SK-N-SH treated with all-trans-retinoic acid at 6 μM for 48 hours (cell line): ENCODE data around the gene AMD1.
"Not testable (repeated sequence)": the region's sequence is repeated elsewhere in the genome, so short reads cannot be mapped to it uniquely, and the experiment has no call there.

Experiments
- ATAC-seq: fragments of 200-7000 bp; cut with Tn5 transposase; 3 replicates; pipeline ENCODE4 v1.9.1; 2020; ENCODE audit warnings: mild to moderate bottlenecking, moderate library complexity
- ARNTL ChIP-seq: fragments of 450-650 bp; formaldehyde crosslinking; IDR thresholded peaks from 2 replicates; pipeline ENCODE4 v1.5.0; 2020; ENCODE audit warnings: low read depth, mild to moderate bottlenecking, moderate library complexity, borderline replicate concordance
- BACH2 ChIP-seq: fragments of 250-450 bp; sonication (Bioruptor Pico); IDR thresholded peaks from 2 replicates; pipeline ENCODE4 v1.9.0; 2021; ENCODE audit warnings: mild to moderate bottlenecking, borderline replicate concordance
- CREB5 ChIP-seq: fragments of 250-450 bp; sonication (Bioruptor Pico); IDR thresholded peaks from 2 replicates; pipeline ENCODE4 v1.5.1; 2020; ENCODE audit warnings: low read depth, mild to moderate bottlenecking, moderate library complexity
- ESRRG ChIP-seq: fragments of 250-450 bp; sonication (Bioruptor Pico); IDR thresholded peaks from 2 replicates; pipeline ENCODE4 v1.6.1; 2021; ENCODE audit warnings: mild to moderate bottlenecking
- ISL1 ChIP-seq: fragments of 250-450 bp; sonication (Bioruptor Pico); IDR thresholded peaks from 2 replicates; pipeline ENCODE4 v2.1.2; 2022; ENCODE audit warnings: mild to moderate bottlenecking, moderate library complexity
- OSR1 ChIP-seq: fragments of 250-450 bp; sonication (Bioruptor Pico); IDR thresholded peaks from 2 replicates; pipeline ENCODE4 v1.8.0; 2022; ENCODE audit warnings: moderate library complexity, mild to moderate bottlenecking, inconsistent platforms
- PPARA ChIP-seq: fragments of 250-450 bp; sonication (Bioruptor Pico); IDR thresholded peaks from 2 replicates; pipeline ENCODE4 v1.5.0; 2020; ENCODE audit warnings: mild to moderate bottlenecking, borderline replicate concordance
- RARB ChIP-seq: fragments of 250-450 bp; sonication (Bioruptor Pico); IDR thresholded peaks from 2 replicates; pipeline ENCODE4 v1.8.0; 2021; ENCODE audit warnings: mild to moderate bottlenecking, moderate library complexity
- SNAI2 ChIP-seq: fragments of 250-450 bp; sonication (Bioruptor Pico); IDR thresholded peaks from 2 replicates; pipeline ENCODE4 v1.5.0; 2020; ENCODE audit warnings: mild to moderate bottlenecking, moderate library complexity
- TOX ChIP-seq: fragments of 250-450 bp; sonication (Bioruptor Pico); IDR thresholded peaks from 2 replicates; pipeline ENCODE4 v1.8.0; 2021; ENCODE audit warnings: mild to moderate bottlenecking, moderate library complexity, borderline replicate concordance
- TSHZ2 ChIP-seq: fragments of 250-450 bp; sonication (Bioruptor Pico); IDR thresholded peaks from 2 replicates; pipeline ENCODE4 v1.5.0; 2020; ENCODE audit warnings: mild to moderate bottlenecking, moderate library complexity
- ZFP3 ChIP-seq: fragments of 250-450 bp; sonication (Bioruptor Pico); IDR thresholded peaks from 2 replicates; pipeline ENCODE4 v1.5.0; 2020; ENCODE audit warnings: mild to moderate bottlenecking, moderate library complexity
- ZFP30 ChIP-seq: fragments of 450-650 bp; formaldehyde crosslinking; IDR thresholded peaks from 2 replicates; pipeline ENCODE4 v1.5.0; 2022; ENCODE audit warnings: mild to moderate bottlenecking, moderate library complexity
- ZNF565 ChIP-seq: fragments of 450-650 bp; formaldehyde crosslinking; conservative IDR thresholded peaks from 2 replicates; pipeline ENCODE4 v1.5.0; 2020; ENCODE audit warnings: low read depth, mild to moderate bottlenecking, moderate library complexity
- ZNF70 ChIP-seq: fragments of 450-650 bp; formaldehyde crosslinking; IDR thresholded peaks from 2 replicates; pipeline ENCODE4 v1.5.0; 2020; ENCODE audit warnings: mild to moderate bottlenecking, moderate library complexity
- TF ChIP-seq, protein P1 (sequence below): fragments of 250-450 bp; sonication (Bioruptor Pico); IDR thresholded peaks from 2 replicates; pipeline ENCODE4 v1.8.0; 2021; ENCODE audit warnings: low read depth, mild to moderate bottlenecking, moderate library complexity, borderline replicate concordance
- TF ChIP-seq, protein P2 (sequence below): fragments of 250-450 bp; sonication (Bioruptor Pico); IDR thresholded peaks from 2 replicates; pipeline ENCODE4 v1.5.1; 2021; ENCODE audit warnings: mild to moderate bottlenecking, moderate library complexity
- TF ChIP-seq, protein P3 (sequence below): fragments of 250-450 bp; sonication (Bioruptor Pico); IDR thresholded peaks from 2 replicates; pipeline ENCODE4 v1.8.0; 2020; ENCODE audit warnings: mild to moderate bottlenecking, moderate library complexity, borderline replicate concordance

AMD1 gene

DNA sequence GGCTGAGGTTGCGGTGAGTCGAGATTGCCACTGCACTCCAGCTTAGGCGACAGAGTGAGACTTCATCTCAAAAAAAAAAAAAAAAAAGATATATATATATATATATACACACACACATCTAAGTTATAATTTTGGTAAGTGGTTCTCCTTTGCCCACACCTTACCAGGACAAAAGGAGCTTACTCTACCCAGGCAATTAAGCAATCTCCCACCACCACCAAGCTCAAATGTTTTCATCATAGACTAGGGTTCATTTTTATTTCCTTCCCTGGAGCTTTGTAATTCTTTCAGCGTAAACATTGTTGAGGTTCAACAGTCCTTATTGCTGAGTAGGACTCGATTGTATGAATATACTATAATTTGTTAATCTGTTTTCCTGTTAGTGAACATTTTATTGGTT lies 23.5 kb downstream of the AMD1 start:
- TF ChIP-seq ISL1 (no peak), ZNF70 (CRISPR knock-in tag) (no peak)
- ATAC-seq = no peak

DNA sequence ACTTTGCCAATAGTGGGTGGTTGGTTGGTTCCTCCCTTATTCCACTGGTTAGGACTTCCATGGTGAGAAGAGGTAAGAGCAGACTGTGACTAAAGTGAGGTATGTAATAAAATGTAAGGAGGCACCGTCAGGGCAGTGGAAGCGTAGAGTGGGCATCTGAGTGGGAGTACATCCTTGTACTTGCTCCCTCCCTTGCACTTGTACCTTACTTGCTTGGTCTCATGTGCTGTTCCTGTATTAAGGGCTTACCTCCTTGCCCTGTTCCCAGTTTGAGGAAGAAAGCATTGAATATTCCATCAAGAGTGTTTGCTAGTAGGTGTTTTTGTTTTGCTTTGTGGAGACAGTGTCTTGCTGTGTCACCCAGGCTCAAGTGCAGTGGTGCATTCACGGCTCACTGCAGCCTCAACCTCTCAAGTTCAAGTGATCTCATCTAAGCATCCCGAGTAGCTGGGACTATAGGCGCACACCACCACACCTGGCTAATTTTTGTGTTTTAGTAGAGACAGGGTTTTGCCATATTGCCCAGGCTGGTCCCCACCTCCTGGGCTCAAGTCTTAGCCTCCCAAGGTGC lies 25.5 kb downstream of the AMD1 start:
- ATAC-seq = no peak; the same call in 2 of the 3 replicates
- TF ChIP-seq SNAI2 (CRISPR knock-in tag) = no peak
- TF ChIP-seq, protein P1, sequence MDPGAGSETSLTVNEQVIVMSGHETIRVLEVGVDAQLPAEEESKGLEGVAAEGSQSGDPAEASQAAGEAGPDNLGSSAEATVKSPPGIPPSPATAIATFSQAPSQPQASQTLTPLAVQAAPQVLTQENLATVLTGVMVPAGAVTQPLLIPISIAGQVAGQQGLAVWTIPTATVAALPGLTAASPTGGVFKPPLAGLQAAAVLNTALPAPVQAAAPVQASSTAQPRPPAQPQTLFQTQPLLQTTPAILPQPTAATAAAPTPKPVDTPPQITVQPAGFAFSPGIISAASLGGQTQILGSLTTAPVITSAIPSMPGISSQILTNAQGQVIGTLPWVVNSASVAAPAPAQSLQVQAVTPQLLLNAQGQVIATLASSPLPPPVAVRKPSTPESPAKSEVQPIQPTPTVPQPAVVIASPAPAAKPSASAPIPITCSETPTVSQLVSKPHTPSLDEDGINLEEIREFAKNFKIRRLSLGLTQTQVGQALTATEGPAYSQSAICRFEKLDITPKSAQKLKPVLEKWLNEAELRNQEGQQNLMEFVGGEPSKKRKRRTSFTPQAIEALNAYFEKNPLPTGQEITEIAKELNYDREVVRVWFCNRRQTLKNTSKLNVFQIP (CRISPR knock-in tag) = no peak
- TF ChIP-seq, protein P2, sequence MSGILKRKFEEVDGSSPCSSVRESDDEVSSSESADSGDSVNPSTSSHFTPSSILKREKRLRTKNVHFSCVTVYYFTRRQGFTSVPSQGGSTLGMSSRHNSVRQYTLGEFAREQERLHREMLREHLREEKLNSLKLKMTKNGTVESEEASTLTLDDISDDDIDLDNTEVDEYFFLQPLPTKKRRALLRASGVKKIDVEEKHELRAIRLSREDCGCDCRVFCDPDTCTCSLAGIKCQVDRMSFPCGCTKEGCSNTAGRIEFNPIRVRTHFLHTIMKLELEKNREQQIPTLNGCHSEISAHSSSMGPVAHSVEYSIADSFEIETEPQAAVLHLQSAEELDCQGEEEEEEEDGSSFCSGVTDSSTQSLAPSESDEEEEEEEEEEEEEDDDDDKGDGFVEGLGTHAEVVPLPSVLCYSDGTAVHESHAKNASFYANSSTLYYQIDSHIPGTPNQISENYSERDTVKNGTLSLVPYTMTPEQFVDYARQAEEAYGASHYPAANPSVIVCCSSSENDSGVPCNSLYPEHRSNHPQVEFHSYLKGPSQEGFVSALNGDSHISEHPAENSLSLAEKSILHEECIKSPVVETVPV (CRISPR knock-in tag) = no peak
- TF ChIP-seq RARB (CRISPR knock-in tag) = no peak

DNA sequence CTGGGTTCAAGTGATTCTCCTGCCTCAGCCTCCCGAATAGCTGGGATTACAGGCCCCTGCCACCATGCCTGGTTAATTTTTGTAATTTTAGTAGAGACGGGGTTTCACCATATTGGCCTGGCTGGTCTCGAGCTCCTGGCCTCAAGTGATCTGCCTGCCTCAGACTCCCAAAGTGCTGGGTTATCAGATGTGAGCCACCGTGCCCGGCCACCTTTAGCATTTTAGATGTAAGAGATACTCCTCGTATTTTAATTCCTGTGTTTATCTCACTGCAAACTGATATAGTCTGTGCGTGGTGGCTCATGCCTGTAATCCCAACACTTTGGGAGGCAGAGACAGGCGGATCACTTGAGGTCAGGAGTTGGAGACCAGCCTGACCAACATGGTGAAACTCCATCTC lies 27.0 kb downstream of the AMD1 start:
- not testable (repeated sequence) for ATAC-seq

GRCh38 chr6:110902091-110902490 lies 27.5 kb downstream of the AMD1 start:
- TF ChIP-seq ZNF565 (CRISPR knock-in tag) (no peak), ISL1 (no peak), TSHZ2 (CRISPR knock-in tag) (no peak), ARNTL (CRISPR knock-in tag) (no peak), ZFP30 (CRISPR knock-in tag) (no peak), PPARA (CRISPR knock-in tag) (no peak), RARB (CRISPR knock-in tag) (no peak)
- no peak for ATAC-seq

GRCh38 chr6:110906273-110906672 lies 31.7 kb downstream of the AMD1 start:
- ATAC-seq = not testable (repeated sequence)

DNA sequence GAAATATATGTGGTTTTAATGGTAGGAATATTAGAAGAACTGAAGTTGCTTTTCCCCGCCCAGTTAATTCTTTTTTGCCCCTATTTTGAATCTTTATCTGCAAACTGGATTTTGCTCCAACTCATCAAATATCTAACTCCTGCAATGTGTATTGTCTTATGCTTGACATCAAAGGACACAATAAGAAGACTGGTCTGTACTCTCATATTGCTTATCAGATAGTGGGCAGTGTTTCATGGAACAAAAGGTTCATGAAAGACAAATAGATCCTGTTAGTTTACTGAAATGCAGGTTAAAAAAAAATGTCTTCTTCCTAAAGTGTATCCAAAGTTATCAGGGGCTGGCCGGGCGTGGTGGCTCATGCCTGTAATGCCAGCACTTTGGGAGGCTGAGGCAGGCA lies 56.2 kb downstream of the AMD1 start:
- ATAC-seq = no peak
- TF ChIP-seq CREB5 (CRISPR knock-in tag) = no peak
- TF ChIP-seq, protein P1 (CRISPR knock-in tag) = no peak
- no peak for TF ChIP-seq TSHZ2 (CRISPR knock-in tag)
- TF ChIP-seq BACH2 (CRISPR knock-in tag) = no peak
- no peak for TF ChIP-seq ZFP30 (CRISPR knock-in tag)
- TF ChIP-seq ZFP3 (CRISPR knock-in tag) = no peak
- no peak for TF ChIP-seq ESRRG (CRISPR knock-in tag)
- no peak for TF ChIP-seq SNAI2 (CRISPR knock-in tag)
- TF ChIP-seq TOX (CRISPR knock-in tag) = no peak
- TF ChIP-seq, protein P3, sequence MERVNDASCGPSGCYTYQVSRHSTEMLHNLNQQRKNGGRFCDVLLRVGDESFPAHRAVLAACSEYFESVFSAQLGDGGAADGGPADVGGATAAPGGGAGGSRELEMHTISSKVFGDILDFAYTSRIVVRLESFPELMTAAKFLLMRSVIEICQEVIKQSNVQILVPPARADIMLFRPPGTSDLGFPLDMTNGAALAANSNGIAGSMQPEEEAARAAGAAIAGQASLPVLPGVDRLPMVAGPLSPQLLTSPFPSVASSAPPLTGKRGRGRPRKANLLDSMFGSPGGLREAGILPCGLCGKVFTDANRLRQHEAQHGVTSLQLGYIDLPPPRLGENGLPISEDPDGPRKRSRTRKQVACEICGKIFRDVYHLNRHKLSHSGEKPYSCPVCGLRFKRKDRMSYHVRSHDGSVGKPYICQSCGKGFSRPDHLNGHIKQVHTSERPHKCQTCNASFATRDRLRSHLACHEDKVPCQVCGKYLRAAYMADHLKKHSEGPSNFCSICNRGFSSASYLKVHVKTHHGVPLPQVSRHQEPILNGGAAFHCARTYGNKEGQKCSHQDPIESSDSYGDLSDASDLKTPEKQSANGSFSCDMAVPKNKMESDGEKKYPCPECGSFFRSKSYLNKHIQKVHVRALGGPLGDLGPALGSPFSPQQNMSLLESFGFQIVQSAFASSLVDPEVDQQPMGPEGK (CRISPR knock-in tag) = no peak
- TF ChIP-seq ARNTL (CRISPR knock-in tag) = no peak
- no peak for TF ChIP-seq OSR1 (CRISPR knock-in tag)
- TF ChIP-seq RARB (CRISPR knock-in tag) = no peak
